ENCODE measurements around the gene ATXN7L1. TPM values are rescaled to one million over a fixed set of nuclear protein-coding genes. Genes with fewer than 3 reads are reported as not detected.

ATXN7L1 gene
- total and polyA plus RNA-seq, 2 donors (not counting 1 experiment from before 2014, with no cell fraction given): 7.1 to 40.6 TPM

- peaks cover 17% of the 10 kb centered on the region for H3K27me3 Mint-ChIP-seq
- H3K4me1 Mint-ChIP-seq: peaks cover 15% of the 10 kb centered on the region
- Histone ChIP-seq H4K20me1 (ENCODE audit: control insufficient read depth, insufficient read depth, low read length, poor library complexity, severe bottlenecking) (no peaks in the 10 kb centered on the region), H3K4me1 (ENCODE audit: control insufficient read depth in 2 of 2, insufficient read depth in 2 of 2, low read length in 2 of 2) (peaks cover 7 to 12% of the 10 kb centered on the region in 2 donors), H3K27ac (ENCODE audit: low read length in 2 of 2) (no peak overlapping the region), H3K79me2 (ENCODE audit: control insufficient read depth, insufficient read depth, low read length) (no peaks in the 10 kb centered on the region), H2AFZ (ENCODE audit: insufficient read depth, low read depth, low read length, poor library complexity, severe bottlenecking) (no peak overlapping the region), H3K36me3 (replicated peaks in 1 of 2; ENCODE audit: control extremely low read depth in 1 of 2, control insufficient read depth in 1 of 2, extremely low read depth in 1 of 2, insufficient read depth in 2 of 2, low read length in 1 of 2) (no peaks in the 10 kb centered on the region), H3K27me3 (replicated peaks in 1 of 4; ENCODE audit: control extremely low read depth in 1 of 4, control insufficient read depth in 3 of 4, insufficient read depth in 4 of 4, low read length in 3 of 4) (peaks cover 0 to 20% (median 7%) of the 10 kb centered on the region in 4 experiments), H3K4me3 (ENCODE audit: control extremely low read depth in 1 of 5, extremely low read depth in 1 of 5, insufficient read depth in 1 of 5, low read depth in 2 of 5, low read length in 4 of 5) (no peak overlapping the region), H3K9ac (ENCODE audit: low read length) (no peak overlapping the region), H3K9me3 (ENCODE audit: control extremely low read depth in 1 of 3, control insufficient read depth in 2 of 3, insufficient read depth in 1 of 3, low read length in 2 of 3) (no peaks in the 10 kb centered on the region), H3K4me2 (replicated peaks; ENCODE audit: low read depth, low read length, poor library complexity, severe bottlenecking) (no peak overlapping the region)
- ATAC-seq (ENCODE audit: low read depth): no peak
- H3K27ac Mint-ChIP-seq: no peak overlapping the region
- intact Hi-C loops (cut with micrococcal nuclease): no loop called here
- ChIA-PET CTCF (no interaction called here), POLR2A (no interaction called here)
- DNase-seq: no peak
- H3K4me3 Mint-ChIP-seq: no peak overlapping the region
- WGBS (ENCODE audit: insufficient coverage): 86% methylated on average over 1 of the region's 1 CpG
- no peak for TF ChIP-seq EZH2 (IDR thresholded peaks at IDR 0.05; ENCODE audit: borderline replicate concordance, insufficient read depth, low read depth, low read length, poor library complexity, severe bottlenecking)
- TF ChIP-seq, protein P1, sequence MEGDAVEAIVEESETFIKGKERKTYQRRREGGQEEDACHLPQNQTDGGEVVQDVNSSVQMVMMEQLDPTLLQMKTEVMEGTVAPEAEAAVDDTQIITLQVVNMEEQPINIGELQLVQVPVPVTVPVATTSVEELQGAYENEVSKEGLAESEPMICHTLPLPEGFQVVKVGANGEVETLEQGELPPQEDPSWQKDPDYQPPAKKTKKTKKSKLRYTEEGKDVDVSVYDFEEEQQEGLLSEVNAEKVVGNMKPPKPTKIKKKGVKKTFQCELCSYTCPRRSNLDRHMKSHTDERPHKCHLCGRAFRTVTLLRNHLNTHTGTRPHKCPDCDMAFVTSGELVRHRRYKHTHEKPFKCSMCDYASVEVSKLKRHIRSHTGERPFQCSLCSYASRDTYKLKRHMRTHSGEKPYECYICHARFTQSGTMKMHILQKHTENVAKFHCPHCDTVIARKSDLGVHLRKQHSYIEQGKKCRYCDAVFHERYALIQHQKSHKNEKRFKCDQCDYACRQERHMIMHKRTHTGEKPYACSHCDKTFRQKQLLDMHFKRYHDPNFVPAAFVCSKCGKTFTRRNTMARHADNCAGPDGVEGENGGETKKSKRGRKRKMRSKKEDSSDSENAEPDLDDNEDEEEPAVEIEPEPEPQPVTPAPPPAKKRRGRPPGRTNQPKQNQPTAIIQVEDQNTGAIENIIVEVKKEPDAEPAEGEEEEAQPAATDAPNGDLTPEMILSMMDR (IDR thresholded peaks at IDR 0.05): no peak
- H3K9me3 Mint-ChIP-seq (ENCODE audit: insufficient read depth): no peaks in the 10 kb centered on the region
Measured at GRCh38 chr7:105881439-105881838, 5.0 kb upstream of the ATXN7L1 start.

DNA sequence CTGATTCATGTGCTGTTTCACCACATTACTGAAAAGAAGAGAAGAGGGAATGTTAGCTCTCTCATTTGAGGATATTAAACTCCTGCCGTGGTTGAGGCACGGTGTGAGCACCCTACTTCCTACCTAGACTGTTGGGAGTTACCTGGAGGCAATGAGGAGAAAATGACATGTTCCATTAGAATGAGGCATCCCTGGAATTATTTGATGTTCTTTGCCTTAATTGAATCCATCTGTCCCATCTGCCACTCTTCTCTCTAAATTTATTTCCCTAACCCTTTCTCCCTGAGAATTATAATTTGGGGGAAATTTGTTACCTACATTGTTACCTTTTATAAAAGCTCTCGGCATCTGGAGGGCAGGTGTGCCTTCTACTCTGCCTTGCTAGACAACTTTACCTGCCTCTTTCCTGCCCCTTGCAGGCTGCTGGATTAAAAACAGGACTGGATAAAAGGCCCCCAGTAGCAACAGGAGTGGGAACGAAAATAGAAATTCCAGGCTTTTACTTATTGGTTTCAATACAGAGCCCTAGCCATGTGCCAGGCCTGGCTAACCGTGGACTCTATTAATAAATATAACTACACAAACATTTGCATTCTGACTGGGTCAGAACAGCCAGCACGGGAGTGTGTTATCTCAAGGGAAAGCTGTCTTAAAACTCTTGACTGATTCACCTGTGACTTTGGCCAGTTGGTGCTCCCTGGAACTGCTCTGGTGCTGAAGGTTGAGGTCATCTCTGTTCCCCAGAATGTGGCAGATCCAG is 4.4 kb upstream of the ATXN7L1 start:
- TF ChIP-seq EZH2 (IDR thresholded peaks at IDR 0.05; ENCODE audit: borderline replicate concordance, insufficient read depth, low read depth, low read length, poor library complexity, severe bottlenecking): no peak
- TF ChIP-seq, protein P1 (IDR thresholded peaks at IDR 0.05): no peak
- Histone ChIP-seq H3K4me2 (replicated peaks; ENCODE audit: low read depth, low read length, poor library complexity, severe bottlenecking) (no peak overlapping the region), H3K4me1 (ENCODE audit: control insufficient read depth in 2 of 2, insufficient read depth in 2 of 2, low read length in 2 of 2) (peaks cover 13 to 15% of the 10 kb centered on the region in 2 donors), H3K9ac (ENCODE audit: low read length) (no peak overlapping the region), H3K27ac (ENCODE audit: low read length in 2 of 2) (no peak overlapping the region), H2AFZ (ENCODE audit: insufficient read depth, low read depth, low read length, poor library complexity, severe bottlenecking) (no peak overlapping the region), H3K79me2 (ENCODE audit: control insufficient read depth, insufficient read depth, low read length) (no peaks in the 10 kb centered on the region), H3K9me3 (ENCODE audit: control extremely low read depth in 1 of 3, control insufficient read depth in 2 of 3, insufficient read depth in 1 of 3, low read length in 2 of 3) (no peaks in the 10 kb centered on the region), H3K36me3 (replicated peaks in 1 of 2; ENCODE audit: control extremely low read depth in 1 of 2, control insufficient read depth in 1 of 2, extremely low read depth in 1 of 2, insufficient read depth in 2 of 2, low read length in 1 of 2) (no peaks in the 10 kb centered on the region), H4K20me1 (ENCODE audit: control insufficient read depth, insufficient read depth, low read length, poor library complexity, severe bottlenecking) (no peaks in the 10 kb centered on the region), H3K27me3 (replicated peaks in 1 of 4; ENCODE audit: control extremely low read depth in 1 of 4, control insufficient read depth in 3 of 4, insufficient read depth in 4 of 4, low read length in 3 of 4) (peaks cover 0 to 21% (median 8%) of the 10 kb centered on the region in 4 experiments), H3K4me3 (ENCODE audit: control extremely low read depth in 1 of 5, extremely low read depth in 1 of 5, insufficient read depth in 1 of 5, low read depth in 2 of 5, low read length in 4 of 5) (no peak overlapping the region)
- no peak for DNase-seq
- CTCF ChIA-PET: no interaction called here
- Mint-ChIP-seq H3K9me3 (ENCODE audit: insufficient read depth) (no peaks in the 10 kb centered on the region), H3K27ac (no peak overlapping the region), H3K27me3 (peaks cover 17% of the 10 kb centered on the region), H3K4me1 (peaks cover 21% of the 10 kb centered on the region), H3K4me3 (no peak overlapping the region)
- POLR2A ChIA-PET: no interaction called here
- intact Hi-C loops (cut with micrococcal nuclease): no loop called here
- no peak for ATAC-seq (ENCODE audit: low read depth)
- WGBS (ENCODE audit: insufficient coverage): 83% methylated on average over 4 of the region's 6 CpGs
